ENCODE data around the gene NAA10.

Gene NAA10

DNA sequence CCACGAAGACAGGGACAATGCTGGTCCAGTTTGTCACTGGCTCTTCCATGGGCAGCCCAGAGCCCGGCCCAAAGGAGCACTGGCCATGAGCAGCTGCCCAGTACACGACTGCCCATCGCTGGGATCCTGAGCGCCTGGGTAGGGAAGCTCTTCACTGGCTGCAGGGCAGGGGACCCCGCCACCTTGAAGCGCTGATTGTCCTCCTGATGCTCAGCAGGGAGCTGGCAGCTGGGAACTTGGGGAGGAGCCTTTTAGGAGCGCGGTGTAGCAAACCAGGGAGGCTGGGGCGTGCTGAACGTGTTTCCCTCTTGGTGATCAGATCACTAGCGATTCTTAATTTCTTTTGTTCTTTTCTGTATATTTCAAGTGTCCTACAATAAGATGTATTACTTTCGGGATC is 50.7 kb downstream of the NAA10 start:
- Histone ChIP-seq H3K9me3 (ENCODE audit: control extremely low read depth in 1 of 5, control insufficient read depth in 4 of 5, insufficient read depth in 2 of 5, low read depth in 1 of 5, low read length in 4 of 5) (peaks cover 0 to 2% (median 0%) of the 10 kb centered on the region in 5 experiments), H3K4me1 (ENCODE audit: control extremely low read depth in 1 of 4, control insufficient read depth in 4 of 4, insufficient read depth in 4 of 4, low read length in 3 of 4) (peaks cover 0 to 10% (median 9%) of the 10 kb centered on the region in 4 experiments), H3K36me3 (ENCODE audit: control insufficient read depth in 4 of 4, insufficient read depth in 4 of 4, low read length in 3 of 4) (no peaks in the 10 kb centered on the region), H3K27me3 (replicated peaks in 2 of 5; ENCODE audit: control insufficient read depth in 4 of 5, insufficient read depth in 5 of 5, low read length in 4 of 5) (peaks cover 0 to 96% (median 23%) of the 10 kb centered on the region in 5 experiments), H3K4me3 (ENCODE audit: control insufficient read depth in 1 of 7, extremely low read depth in 1 of 7, insufficient read depth in 4 of 7, low read depth in 2 of 7, low read length in 6 of 7) (no peak overlapping the region), H3K27ac (ENCODE audit: insufficient read depth in 1 of 2, low read depth in 1 of 2, low read length in 2 of 2, poor library complexity in 1 of 2, severe bottlenecking in 2 of 2) (no peak overlapping the region)
- CTCF ChIA-PET: interaction anchor here (1.1 kb wide), 1 partner anchor 27 kb away, joined by 3 read pairs; no protein-coding TSS in a partner anchor
- WGBS (ENCODE audit: insufficient coverage): 78% methylated on average over 7 of the region's 13 CpGs
- no peak for DNase-seq
- POLR2A ChIA-PET: no interaction called here

- H3K4me1 ChIP-seq (ENCODE audit: control extremely low read depth in 1 of 4, control insufficient read depth in 4 of 4, insufficient read depth in 4 of 4, low read length in 3 of 4): peaks cover 0 to 18% (median 14%) of the 10 kb centered on the region in 4 experiments
- H3K27me3 ChIP-seq (replicated peaks in 2 of 5; ENCODE audit: control insufficient read depth in 4 of 5, insufficient read depth in 5 of 5, low read length in 4 of 5): peaks cover 0 to 96% (median 21%) of the 10 kb centered on the region in 5 experiments
- H3K27ac ChIP-seq (ENCODE audit: insufficient read depth in 1 of 2, low read depth in 1 of 2, low read length in 2 of 2, poor library complexity in 1 of 2, severe bottlenecking in 2 of 2): no peak overlapping the region
- 64% methylated on average over 11 of the region's 13 CpGs for WGBS (ENCODE audit: insufficient coverage)
- H3K36me3 ChIP-seq (ENCODE audit: control insufficient read depth in 4 of 4, insufficient read depth in 4 of 4, low read length in 3 of 4): no peaks in the 10 kb centered on the region
- POLR2A ChIA-PET: no interaction called here
- H3K9me3 ChIP-seq (ENCODE audit: control extremely low read depth in 1 of 5, control insufficient read depth in 4 of 5, insufficient read depth in 2 of 5, low read depth in 1 of 5, low read length in 4 of 5): peaks cover 0 to 2% (median 0%) of the 10 kb centered on the region in 5 experiments
- H3K4me3 ChIP-seq (ENCODE audit: control insufficient read depth in 1 of 7, extremely low read depth in 1 of 7, insufficient read depth in 4 of 7, low read depth in 2 of 7, low read length in 6 of 7): no peak overlapping the region
- CTCF ChIA-PET: interaction anchor here (1.0 to 1.1 kb wide), 2 partner anchors 26 to 64 kb away, joined by 3 read pairs; no protein-coding TSS in a partner anchor
- no peak for DNase-seq
Observed at GRCh38 chrX:153883163-153883843, 51.5 kb downstream of the NAA10 start.

DNA sequence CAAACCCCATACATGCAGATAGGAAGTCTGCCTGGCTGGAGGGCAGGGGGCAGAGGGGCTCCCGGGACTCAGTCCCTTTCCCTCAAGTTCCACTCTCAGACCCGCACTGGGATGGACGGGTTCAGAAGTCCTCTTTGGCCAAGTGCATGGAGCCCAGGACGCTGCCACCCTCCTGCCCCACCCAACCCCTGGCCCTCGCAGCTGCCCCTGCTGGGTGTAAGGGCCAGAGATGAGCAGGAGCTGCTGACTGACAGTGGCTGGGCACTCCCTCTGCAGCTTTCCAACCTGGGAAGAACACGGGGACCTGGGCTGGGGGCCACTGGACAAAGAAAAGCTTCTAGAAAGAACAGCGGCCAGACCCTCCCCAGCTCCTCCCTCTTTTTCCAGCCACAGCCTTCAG is 52.3 kb downstream of the NAA10 start:
- ChIA-PET POLR2A (no interaction called here), CTCF (interaction anchor here (1.0 kb wide), 1 partner anchor 65 kb away, joined by 3 read pairs; no protein-coding TSS in a partner anchor)
- Histone ChIP-seq H3K9me3 (ENCODE audit: control extremely low read depth in 1 of 5, control insufficient read depth in 4 of 5, insufficient read depth in 2 of 5, low read depth in 1 of 5, low read length in 4 of 5) (no peaks in the 10 kb centered on the region), H3K36me3 (ENCODE audit: control insufficient read depth in 4 of 4, insufficient read depth in 4 of 4, low read length in 3 of 4) (no peaks in the 10 kb centered on the region), H3K4me3 (ENCODE audit: control insufficient read depth in 1 of 7, extremely low read depth in 1 of 7, insufficient read depth in 4 of 7, low read depth in 2 of 7, low read length in 6 of 7) (no peak overlapping the region), H3K4me1 (ENCODE audit: control extremely low read depth in 1 of 4, control insufficient read depth in 4 of 4, insufficient read depth in 4 of 4, low read length in 3 of 4) (peaks cover 0 to 25% (median 19%) of the 10 kb centered on the region in 4 experiments), H3K27ac (ENCODE audit: insufficient read depth in 1 of 2, low read depth in 1 of 2, low read length in 2 of 2, poor library complexity in 1 of 2, severe bottlenecking in 2 of 2) (no peak overlapping the region), H3K27me3 (replicated peaks in 2 of 5; ENCODE audit: control insufficient read depth in 4 of 5, insufficient read depth in 5 of 5, low read length in 4 of 5) (peaks cover 0 to 96% (median 18%) of the 10 kb centered on the region in 5 experiments)
- no peak for DNase-seq
- 58% methylated on average over 6 of the region's 7 CpGs for WGBS (ENCODE audit: insufficient coverage)

- H3K36me3 ChIP-seq (ENCODE audit: control insufficient read depth in 4 of 4, insufficient read depth in 4 of 4, low read length in 3 of 4): no peaks in the 10 kb centered on the region
- H3K9me3 ChIP-seq (ENCODE audit: control extremely low read depth in 1 of 5, control insufficient read depth in 4 of 5, insufficient read depth in 2 of 5, low read depth in 1 of 5, low read length in 4 of 5): no peaks in the 10 kb centered on the region
- 66% methylated on average over 6 of the region's 8 CpGs for WGBS (ENCODE audit: insufficient coverage)
- POLR2A ChIA-PET: no interaction called here
- CTCF ChIA-PET: interaction anchor here (1.0 kb wide), 1 partner anchor 65 kb away, joined by 3 read pairs; no protein-coding TSS in a partner anchor
- H3K4me1 ChIP-seq (ENCODE audit: control extremely low read depth in 1 of 4, control insufficient read depth in 4 of 4, insufficient read depth in 4 of 4, low read length in 3 of 4): peaks cover 0 to 27% (median 19%) of the 10 kb centered on the region in 4 experiments
- no peak overlapping the region for H3K4me3 ChIP-seq (ENCODE audit: control insufficient read depth in 1 of 7, extremely low read depth in 1 of 7, insufficient read depth in 4 of 7, low read depth in 2 of 7, low read length in 6 of 7)
- no peak for DNase-seq
- H3K27me3 ChIP-seq (replicated peaks in 2 of 5; ENCODE audit: control insufficient read depth in 4 of 5, insufficient read depth in 5 of 5, low read length in 4 of 5): peaks cover 0 to 93% (median 18%) of the 10 kb centered on the region in 5 experiments
- H3K27ac ChIP-seq (ENCODE audit: insufficient read depth in 1 of 2, low read depth in 1 of 2, low read length in 2 of 2, poor library complexity in 1 of 2, severe bottlenecking in 2 of 2): no peak overlapping the region
Observed at GRCh38 chrX:153882086-153882498, 52.7 kb downstream of the NAA10 start.

DNA sequence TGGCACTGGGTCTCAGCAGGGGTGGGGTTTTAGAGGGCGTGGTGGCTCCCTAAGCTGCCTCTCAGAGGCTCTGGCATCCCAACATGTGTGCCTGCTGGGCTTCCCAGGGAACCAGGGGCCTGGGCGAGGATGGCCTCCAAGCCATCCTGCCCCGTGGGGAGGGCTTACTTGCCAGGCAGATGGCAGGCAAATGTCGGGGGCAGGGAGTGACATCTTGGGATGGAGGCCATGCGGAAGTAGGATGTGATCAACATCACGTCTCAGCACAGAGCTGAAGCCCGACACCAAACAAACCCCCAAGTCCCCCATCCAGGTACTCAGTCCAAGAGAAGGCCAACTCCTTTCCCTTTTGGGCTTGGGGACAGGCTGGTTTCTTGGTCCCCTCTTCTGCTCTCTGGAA is 53.6 kb downstream of the NAA10 start:
- Histone ChIP-seq H3K4me3 (ENCODE audit: control insufficient read depth in 1 of 7, extremely low read depth in 1 of 7, insufficient read depth in 4 of 7, low read depth in 2 of 7, low read length in 6 of 7) (no peak overlapping the region), H3K36me3 (ENCODE audit: control insufficient read depth in 4 of 4, insufficient read depth in 4 of 4, low read length in 3 of 4) (no peaks in the 10 kb centered on the region), H3K27me3 (replicated peaks in 2 of 5; ENCODE audit: control insufficient read depth in 4 of 5, insufficient read depth in 5 of 5, low read length in 4 of 5) (peaks cover 0 to 87% (median 16%) of the 10 kb centered on the region in 5 experiments), H3K4me1 (ENCODE audit: control extremely low read depth in 1 of 4, control insufficient read depth in 4 of 4, insufficient read depth in 4 of 4, low read length in 3 of 4) (peaks cover 0 to 27% (median 19%) of the 10 kb centered on the region in 4 experiments), H3K27ac (ENCODE audit: insufficient read depth in 1 of 2, low read depth in 1 of 2, low read length in 2 of 2, poor library complexity in 1 of 2, severe bottlenecking in 2 of 2) (no peak overlapping the region), H3K9me3 (ENCODE audit: control extremely low read depth in 1 of 5, control insufficient read depth in 4 of 5, insufficient read depth in 2 of 5, low read depth in 1 of 5, low read length in 4 of 5) (no peaks in the 10 kb centered on the region)
- ChIA-PET CTCF (no interaction called here), POLR2A (no interaction called here)
- no peak for DNase-seq
- WGBS (ENCODE audit: insufficient coverage): 72% methylated on average over 7 of the region's 7 CpGs

DNA sequence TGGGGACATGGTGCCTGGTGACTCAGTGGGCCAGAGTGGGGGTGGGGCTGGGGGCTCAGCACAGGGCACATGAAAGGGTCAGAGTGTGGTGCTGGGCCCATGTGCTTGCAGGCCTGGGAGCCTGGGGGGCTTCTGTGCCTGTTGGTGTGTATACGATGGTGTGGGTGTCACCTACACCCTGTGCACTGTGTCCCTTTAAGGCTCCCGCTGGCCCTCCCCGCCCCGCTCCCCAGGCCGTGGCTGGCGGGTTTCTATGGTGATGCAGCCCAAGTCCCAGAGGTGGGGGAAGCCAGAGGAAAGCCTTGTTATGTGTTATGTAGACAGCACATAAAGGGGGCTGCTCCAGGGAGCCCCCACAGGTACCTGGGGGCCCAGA is 54.4 kb downstream of the NAA10 start:
- H3K36me3 ChIP-seq (ENCODE audit: control insufficient read depth in 4 of 4, insufficient read depth in 4 of 4, low read length in 3 of 4): no peaks in the 10 kb centered on the region
- no peak overlapping the region for H3K27ac ChIP-seq (ENCODE audit: insufficient read depth in 1 of 2, low read depth in 1 of 2, low read length in 2 of 2, poor library complexity in 1 of 2, severe bottlenecking in 2 of 2)
- POLR2A ChIA-PET: no interaction called here
- no peak overlapping the region for H3K4me3 ChIP-seq (ENCODE audit: control insufficient read depth in 1 of 7, extremely low read depth in 1 of 7, insufficient read depth in 4 of 7, low read depth in 2 of 7, low read length in 6 of 7)
- WGBS (ENCODE audit: insufficient coverage): 36% methylated on average over 6 of the region's 6 CpGs
- H3K27me3 ChIP-seq (replicated peaks in 2 of 5; ENCODE audit: control insufficient read depth in 4 of 5, insufficient read depth in 5 of 5, low read length in 4 of 5): peaks cover 0 to 83% (median 15%) of the 10 kb centered on the region in 5 experiments
- no peaks in the 10 kb centered on the region for H3K9me3 ChIP-seq (ENCODE audit: control extremely low read depth in 1 of 5, control insufficient read depth in 4 of 5, insufficient read depth in 2 of 5, low read depth in 1 of 5, low read length in 4 of 5)
- no peak for DNase-seq
- H3K4me1 ChIP-seq (ENCODE audit: control extremely low read depth in 1 of 4, control insufficient read depth in 4 of 4, insufficient read depth in 4 of 4, low read length in 3 of 4): peaks cover 0 to 27% (median 18%) of the 10 kb centered on the region in 4 experiments
- CTCF ChIA-PET: interaction anchor here (1.1 kb wide), 1 partner anchor 12 kb away, joined by 3 read pairs; no protein-coding TSS in a partner anchor

DNA sequence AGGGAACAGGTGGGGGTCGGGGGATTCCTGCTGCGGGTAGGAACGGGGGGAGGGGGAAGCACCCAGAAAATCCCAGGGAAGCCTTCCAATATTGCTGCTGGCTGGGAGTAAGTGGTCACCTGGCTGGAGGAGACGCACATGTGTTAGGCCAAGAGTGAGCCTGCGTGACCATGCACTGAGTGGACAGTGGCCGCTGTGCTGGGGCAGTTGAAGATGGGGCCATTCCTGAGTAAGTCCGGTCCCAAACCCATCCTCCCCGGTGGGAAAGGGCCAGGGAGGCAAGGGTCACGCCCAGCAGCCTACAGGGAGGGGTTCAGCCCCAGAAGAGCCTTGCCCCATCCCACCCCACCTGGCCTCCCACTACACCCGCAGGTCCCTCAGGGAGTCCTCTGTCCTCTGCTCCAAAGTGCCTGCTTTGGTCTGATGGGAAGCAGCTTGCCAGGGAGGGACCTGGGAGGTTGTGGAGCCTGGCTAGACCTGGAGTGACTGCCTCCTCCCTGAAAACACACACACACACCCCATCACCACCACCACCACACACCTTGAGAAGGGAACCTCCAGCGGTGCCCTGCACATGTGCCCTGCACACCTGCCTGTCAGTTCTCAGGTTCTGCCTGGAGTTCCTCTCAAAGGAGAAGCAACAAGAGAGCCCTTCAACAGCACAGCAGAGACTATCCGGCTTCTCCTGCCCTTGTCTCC is 54.9 kb downstream of the NAA10 start:
- Histone ChIP-seq H3K9me3 (ENCODE audit: control extremely low read depth in 1 of 5, control insufficient read depth in 4 of 5, insufficient read depth in 2 of 5, low read depth in 1 of 5, low read length in 4 of 5) (no peaks in the 10 kb centered on the region), H3K4me3 (ENCODE audit: control insufficient read depth in 1 of 7, extremely low read depth in 1 of 7, insufficient read depth in 4 of 7, low read depth in 2 of 7, low read length in 6 of 7) (no peak overlapping the region), H3K27me3 (replicated peaks in 2 of 5; ENCODE audit: control insufficient read depth in 4 of 5, insufficient read depth in 5 of 5, low read length in 4 of 5) (peaks cover 0 to 81% (median 11%) of the 10 kb centered on the region in 5 experiments), H3K27ac (ENCODE audit: insufficient read depth in 1 of 2, low read depth in 1 of 2, low read length in 2 of 2, poor library complexity in 1 of 2, severe bottlenecking in 2 of 2) (no peak overlapping the region), H3K36me3 (ENCODE audit: control insufficient read depth in 4 of 4, insufficient read depth in 4 of 4, low read length in 3 of 4) (no peaks in the 10 kb centered on the region), H3K4me1 (ENCODE audit: control extremely low read depth in 1 of 4, control insufficient read depth in 4 of 4, insufficient read depth in 4 of 4, low read length in 3 of 4) (peaks cover 0 to 27% (median 15%) of the 10 kb centered on the region in 4 experiments)
- WGBS (ENCODE audit: insufficient coverage): 73% methylated on average over 10 of the region's 12 CpGs
- DNase-seq: no peak
- ChIA-PET CTCF (interaction anchor here (1.1 kb wide), 1 partner anchor 11 kb away, joined by 3 read pairs; no protein-coding TSS in a partner anchor), POLR2A (no interaction called here)
